ENCODE results near the gene HACL1. TPM values are rescaled to one million over a fixed set of nuclear protein-coding genes. Genes with fewer than 3 reads are reported as not detected.

HACL1 gene
- 35.3 TPM for total RNA-seq

GRCh38 chr3:15601399-15602145 lies at the start of gene HACL1, which contains the start of gene BTD:
Gene HACL1 (minus strand): TSS chr3:15601569. CDS start chr3:15601463, 106 bp downstream.
Gene BTD (plus strand): TSS chr3:15601745. CDS start chr3:15635440, 33,695 bp downstream.

GRCh38 chr3:15521573-15521965 lies 79.8 kb downstream of the HACL1 start, which contains the start of gene COLQ:
Gene COLQ (minus strand): TSS chr3:15521706. CDS start chr3:15521625, 81 bp downstream.

Other genes with a start within 250 kb of the HACL1 start
- gene METTL6, start 174.0 kb downstream of the HACL1 start, total RNA-seq, result 33.8 TPM
- 19.4 TPM for gene EAF1, start 174.0 kb downstream of the HACL1 start, total RNA-seq
- 5.0 TPM for gene COLQ, start 79.9 kb downstream of the HACL1 start, total RNA-seq
- 58.3 TPM for gene BTD, start 176 bp upstream of the HACL1 start, total RNA-seq
- 116 TPM for gene ANKRD28, start 196.4 kb upstream of the HACL1 start, total RNA-seq

Measured in camera-type eye (tissue), 1 donor.